ENCODE measurements around the gene TACR1.

TACR1 gene

DNA sequence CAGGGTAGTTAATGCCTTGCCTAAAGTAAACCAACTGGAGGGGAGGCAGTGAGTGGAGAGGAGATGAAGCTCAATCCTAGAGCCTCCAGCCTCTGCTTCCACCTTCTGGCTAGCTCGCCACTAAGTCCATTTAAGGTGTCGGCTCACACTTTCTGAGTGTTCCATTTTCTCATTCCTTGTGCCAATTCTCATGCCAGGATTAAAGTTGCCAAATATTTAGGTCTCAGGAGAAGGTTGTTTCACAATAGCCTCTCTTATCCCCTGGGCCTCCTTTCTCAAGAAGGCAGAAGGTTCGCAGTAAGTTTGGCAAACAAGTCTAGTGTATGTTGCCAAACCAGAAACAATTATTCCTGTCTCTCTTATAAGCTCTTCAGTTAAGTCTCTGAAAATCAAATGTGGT lies 57.2 kb downstream of the TACR1 start:
- DNase-seq, result no peak

DNA sequence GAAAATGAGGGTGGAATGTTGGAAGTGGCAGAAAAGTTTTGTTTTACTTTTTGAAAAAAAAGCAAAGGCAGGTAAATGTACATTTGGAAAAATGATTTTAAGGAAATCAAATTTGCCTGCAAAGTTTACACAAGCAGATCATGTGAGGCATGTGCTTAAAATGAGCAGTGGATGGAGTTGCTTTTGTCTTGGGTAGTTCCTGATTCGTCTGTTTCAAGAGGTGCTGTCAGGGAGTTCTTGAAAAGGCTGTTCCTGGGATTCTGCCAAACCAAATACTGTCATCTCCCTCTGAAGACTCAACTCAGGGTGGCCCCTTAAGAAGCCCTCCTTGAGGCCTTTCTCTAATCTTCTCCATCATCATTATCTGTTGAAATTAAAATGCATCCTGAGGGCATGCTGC lies 59.0 kb downstream of the TACR1 start:
- DNase-seq, result no peak

DNA sequence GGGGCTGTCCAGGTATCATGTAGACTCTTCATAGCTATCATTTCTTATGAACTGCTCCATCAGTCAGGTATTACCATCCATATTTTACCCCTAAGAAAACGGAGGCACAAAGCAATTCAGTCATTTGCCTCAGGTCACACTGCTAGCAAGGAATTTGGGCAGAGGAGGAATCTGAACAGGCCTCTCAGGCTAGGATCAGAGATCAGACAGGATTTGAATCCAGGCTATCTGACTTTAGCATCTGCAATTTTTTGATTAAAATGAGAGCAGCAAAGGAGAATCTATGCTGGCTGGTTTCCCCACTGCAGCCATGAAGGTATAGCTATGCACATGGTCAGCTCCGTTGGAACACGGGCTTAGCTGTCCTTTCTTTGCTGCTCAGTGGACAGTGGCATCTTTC lies 60.1 kb downstream of the TACR1 start:
- DNase-seq, result no peak

DNA sequence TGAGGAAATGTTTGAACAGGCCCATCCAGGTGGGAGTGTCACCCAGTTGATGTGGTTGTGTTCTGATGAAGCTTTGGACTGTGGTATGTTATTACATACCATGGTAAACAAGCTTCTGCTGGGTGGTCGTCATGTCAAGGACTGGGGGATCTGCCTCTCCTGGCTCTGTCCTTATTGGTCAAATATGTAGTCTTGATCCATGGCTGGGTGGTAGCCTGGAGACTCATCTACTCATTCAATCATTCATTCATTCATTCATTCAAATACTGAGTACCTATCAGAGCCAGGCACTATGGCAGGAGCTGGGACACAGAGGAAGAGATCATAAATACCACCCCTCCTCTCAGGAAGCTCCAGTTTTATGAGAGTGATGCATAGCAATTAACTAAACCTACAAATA lies 60.8 kb downstream of the TACR1 start:
- DNase-seq, result no peak

DNA sequence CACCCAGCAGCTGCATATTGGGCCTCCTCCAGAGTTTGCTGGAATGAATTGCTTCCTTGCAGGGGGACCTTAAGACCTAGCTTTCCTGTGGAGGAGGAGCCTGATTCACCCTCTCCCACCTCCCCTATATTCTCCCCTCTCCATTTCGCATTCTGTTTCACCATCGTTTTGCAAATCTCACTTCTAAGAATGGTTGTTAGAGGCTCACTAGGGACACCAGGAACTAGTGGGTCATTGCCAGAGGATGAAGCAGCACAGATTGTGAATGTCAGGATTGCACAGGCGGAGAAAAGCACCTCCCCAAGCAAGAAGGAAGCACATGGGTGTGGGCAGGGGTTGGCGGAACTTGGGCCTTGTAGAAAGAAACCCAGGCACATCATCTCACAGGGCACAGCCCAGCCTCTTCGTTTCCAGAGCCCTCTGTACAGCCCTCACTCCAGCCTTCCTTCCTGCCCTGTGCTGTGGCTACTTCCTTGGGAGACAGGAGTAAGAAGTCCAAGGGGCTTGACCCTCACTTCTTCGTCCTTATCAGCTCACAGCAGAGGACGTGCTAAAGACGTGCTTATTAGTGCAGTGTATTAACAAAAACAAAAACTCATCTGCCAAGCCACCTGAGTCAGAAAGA lies 63.4 kb downstream of the TACR1 start:
- no peak for DNase-seq

DNA sequence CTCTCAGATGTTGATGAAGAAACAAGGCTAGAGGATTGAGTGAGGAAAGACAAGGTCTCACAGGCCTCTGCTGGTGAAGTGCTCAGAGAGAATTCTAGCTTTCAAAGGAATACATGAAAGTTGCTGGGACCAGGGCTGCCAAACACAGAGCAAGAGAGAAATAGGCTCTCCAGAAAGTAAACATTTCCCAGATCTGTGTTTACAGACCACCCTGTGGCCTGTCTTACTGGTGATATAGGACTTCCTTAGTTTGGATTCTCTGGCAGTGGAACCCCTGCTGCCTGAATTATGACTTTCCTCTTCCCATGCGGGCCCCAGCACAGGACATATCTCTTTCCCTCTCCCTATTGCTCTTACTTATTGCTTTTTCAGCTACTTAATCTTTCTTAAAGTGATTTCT lies 64.5 kb downstream of the TACR1 start:
- DNase-seq, result no peak

DNA sequence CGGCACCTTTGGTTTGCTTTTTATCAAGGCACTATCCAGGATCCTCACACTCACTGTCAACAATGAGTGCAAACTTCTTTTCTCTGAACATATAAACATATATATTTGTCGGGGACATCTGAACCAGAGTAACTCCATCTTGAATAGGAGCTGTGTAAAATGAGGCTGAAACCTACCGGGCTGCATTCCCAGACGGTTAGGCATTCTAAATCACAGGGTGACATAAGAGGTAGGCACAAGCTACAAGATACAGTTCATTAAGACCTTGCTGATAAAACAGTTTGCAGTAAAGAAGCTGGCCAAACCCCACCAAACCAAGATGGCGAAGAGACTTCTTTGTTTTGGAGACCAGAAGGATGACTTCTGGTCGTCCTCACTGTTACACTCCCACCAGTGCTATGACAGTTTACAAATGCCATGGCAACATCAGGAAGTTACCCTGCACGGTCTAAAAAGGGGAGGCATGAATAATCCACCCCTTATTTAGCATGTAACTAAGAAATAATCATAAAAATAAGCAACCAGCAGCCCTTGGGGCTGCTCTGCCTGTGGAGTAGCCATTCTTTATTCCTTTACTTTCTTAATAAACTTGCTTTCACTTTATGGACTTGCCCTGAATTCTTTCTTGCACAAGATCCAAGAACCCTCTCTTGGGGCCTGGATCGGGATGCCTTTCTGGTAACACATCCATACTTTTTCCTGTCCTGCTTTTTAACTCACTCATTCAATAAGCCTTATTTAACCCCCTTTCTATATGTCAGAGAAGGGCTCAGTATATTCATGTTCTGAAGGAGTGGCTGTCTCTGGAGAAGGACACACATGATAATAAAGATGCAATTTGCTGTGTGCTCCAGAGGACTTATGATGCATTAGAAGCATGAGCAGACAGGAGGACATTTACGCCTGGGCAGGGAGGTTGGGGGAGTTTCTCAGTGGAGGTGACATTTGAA lies 65.4 kb downstream of the TACR1 start:
- no peak for DNase-seq

DNA sequence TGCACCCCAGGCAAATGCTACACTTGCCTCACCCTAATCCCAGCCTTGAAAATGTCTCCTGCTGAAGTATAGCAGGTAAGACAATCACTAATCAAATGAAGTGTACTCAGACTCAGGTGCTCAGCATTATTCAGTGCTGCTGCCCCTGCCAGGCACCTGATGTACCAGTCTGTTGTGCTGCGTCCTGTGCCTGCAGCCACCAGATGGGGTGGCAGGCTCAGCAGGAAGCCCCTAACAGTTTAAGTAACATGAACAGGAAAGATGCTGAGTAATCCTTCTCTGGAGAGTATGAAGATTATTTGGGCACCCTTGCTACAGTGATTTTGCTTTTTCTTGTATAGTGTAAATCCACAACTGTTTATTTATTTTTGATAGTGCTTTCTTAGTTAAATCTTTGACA lies 69.1 kb downstream of the TACR1 start:
- DNase-seq, result no peak

DNA sequence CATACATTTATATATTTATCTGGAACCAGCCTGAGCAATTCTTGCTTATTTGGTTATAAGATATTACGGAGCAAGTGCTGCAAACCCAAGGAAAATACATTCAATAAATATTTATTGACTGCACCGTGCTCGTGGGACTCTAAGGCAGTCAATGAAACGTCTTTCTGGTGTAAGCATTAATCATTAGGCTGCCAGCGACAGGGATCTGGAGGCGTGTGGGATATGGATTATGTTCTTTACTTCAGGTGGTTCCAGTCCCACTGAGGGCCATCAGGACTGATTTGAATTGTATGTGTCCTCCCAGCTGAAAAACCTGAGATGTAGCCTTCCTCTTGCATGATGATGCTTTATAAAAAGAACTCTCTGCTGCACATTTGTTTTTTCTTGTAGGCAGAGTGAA lies 75.4 kb downstream of the TACR1 start:
- DNase-seq, result no peak

DNA sequence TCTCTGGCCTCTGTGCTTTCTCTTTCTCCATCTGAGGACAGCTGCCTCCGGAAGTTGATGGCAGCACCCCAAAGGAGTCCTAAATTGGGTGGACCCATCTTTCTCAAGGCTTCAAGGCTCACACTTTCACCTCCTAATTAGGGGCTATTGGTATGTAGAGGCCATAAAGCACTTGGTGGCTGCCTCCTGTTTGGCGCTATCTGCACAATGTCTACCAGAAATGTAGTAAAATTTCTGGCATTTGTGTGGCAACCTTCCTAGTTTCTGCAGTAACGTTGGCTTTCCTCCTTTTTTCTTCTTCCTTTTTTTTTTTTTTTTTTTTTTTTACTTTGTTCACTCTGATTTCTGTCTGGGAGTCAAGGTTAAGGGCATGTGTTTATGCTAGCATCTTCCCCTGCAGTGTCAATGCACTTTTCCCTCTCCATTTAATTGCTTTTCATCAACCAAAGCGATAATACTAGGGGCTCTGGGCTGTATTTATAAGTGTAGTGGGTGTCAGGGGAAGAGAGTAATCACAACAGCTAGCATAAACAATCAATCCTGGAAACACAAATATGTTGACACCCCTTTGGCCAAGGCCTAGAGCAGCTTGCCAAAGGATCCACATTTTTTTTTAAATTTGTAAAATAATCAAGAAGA lies 86.0 kb downstream of the TACR1 start:
- no peak for DNase-seq

DNA sequence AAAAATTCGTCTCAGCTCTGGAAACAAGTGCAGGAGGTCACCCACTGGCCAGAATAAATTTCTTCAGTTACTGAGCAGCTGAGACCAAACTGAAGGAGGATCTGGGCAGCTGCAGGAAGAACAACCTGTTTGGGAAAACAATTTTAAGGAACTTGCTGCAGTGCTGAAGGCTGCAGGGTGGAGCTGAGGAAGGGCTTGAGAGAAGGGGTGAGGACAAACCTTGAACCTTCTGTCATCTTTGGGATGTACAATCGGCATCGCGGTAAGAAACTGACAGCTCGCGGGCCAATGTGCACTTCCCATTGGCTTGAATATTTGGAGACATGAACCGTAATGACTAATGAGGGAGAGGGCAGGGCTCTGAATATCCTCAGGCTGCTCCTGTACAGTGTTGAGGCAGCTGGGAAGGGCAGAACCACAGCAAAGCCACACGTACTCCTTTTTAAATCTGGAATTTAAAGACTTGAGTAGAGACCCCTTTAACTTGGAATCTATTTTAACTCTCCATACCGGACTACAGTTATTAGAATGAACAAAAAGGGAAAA lies 90.3 kb downstream of the TACR1 start:
- no peak for DNase-seq

DNA sequence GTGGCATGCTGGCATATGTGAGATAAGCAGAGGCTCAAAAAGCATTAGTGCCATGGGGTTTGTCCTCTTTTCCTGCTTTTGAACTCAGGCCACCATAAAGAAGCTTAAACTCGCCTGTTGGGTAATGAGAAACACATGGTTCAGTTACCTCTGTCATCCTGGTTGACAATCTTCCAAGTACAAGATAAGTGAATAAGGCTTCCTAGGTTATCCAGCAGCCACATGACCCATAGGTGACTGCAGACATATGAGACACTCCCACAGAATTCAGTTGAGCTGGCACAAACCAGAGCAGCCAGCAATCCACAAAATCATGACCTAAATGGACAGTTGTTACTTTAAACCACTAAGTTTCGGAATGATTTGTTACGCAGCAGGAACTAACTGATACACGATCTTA lies 97.3 kb downstream of the TACR1 start:
- DNase-seq, result no peak

DNA sequence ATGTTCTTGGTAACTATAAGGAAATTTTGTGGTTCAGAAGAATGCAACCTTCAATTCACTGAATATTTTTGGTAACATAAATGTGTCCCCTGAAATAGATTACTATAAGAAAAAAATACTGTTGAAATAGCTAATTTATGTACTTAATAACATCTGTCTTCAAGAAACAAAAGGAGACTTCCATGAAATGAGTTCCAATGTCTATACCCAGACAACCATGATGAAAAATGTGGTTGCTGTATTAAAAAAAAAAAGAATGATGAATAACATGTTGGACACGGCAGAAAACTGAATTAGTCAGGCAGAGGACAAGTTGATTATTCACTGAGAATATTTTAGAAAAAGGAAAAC lies 98.5 kb downstream of the TACR1 start:
- DNase-seq, result no peak

DNA sequence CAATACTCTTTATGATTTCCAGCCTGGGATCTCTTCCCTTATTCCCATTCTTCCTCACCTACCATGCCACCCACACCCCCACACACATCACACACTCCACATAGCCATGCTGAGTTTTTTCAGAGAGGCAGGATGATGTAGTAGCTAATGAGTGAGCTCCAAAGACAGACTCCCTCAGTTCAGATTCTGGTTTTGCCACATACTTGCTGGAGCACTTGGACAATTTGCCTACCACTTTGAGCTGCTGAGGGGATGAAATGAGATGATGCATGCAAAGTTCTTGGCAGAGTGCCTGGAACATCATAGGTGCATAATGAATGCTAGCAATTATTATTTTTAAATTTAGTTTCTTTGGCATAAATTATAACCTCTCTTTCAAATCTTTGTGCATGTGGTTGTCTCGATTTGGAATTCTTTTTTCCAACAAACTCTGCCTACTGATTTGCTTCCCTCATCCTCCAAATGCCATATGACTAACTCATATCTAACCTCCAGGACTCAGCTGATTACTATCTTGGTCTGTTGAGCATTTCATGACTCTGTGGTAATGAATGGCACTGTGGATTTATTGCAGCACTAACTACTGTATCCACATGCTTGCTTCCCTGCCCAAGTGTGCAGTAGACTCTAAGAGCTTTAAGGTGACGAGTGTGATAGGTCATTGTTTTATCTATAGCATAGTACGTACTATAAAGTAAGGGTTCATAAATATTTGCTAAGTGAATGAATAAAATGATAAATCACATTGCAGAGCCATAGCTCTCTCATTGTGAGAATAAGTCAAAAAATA lies 99.1 kb downstream of the TACR1 start:
- no peak for DNase-seq

DNA sequence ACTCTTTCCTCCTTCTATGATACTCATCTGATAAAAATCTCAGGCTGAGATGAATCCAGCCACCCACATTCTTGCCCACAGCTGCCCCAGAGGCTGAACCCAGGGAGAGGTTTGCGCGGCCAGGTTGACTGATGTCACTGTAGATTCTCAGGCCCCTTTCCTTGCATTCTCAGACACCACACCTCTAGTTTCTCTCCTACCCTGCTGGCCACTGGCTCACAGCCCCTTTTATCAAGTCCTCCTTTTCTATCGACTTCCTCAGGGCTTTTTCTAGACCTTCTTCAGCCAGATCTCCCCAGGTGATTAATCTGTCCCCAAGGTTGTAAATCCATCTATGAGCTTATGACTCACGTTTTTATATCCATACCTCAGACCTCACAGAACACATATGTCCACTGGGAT lies 99.8 kb downstream of the TACR1 start:
- no peak for DNase-seq

DNA sequence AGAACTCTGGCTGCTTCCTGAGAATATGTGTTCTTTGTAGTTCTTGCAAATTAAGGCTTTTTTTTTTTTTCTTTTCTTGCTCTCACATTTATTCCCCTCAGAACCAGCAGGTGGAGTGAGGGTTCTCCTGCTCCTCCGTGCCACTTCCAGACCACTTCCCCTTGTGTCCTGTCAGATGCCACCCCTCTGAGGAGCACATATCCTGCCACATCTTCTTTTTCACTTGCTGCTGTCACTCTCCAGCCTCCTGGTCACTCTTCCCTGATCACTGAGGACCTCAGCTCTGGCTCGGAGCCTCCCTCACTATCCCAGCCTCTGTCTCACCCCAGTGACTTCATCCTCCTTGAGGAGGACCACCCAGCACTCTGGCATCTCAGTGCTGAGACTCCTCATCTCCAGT lies 100.5 kb downstream of the TACR1 start:
- DNase-seq, result no peak

DNA sequence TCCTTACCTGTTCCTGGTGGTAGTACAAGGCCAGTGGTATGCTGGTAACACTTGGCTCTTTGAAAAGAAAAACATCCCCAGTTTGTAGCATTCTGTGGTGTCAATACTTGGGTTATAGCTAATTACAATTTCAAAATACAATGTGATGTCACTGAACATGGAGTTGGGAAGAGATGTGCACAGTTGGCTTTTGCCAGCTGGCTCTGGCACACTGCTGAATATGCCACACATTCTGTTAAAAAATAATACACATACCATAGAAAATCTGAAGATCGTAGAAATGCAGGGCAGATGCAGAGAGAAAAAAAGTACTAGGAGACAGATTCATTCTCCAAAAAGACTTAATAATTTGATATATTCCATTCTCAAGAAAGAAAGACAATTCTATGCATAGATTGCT lies 101.5 kb downstream of the TACR1 start:
- DNase-seq, result no peak

DNA sequence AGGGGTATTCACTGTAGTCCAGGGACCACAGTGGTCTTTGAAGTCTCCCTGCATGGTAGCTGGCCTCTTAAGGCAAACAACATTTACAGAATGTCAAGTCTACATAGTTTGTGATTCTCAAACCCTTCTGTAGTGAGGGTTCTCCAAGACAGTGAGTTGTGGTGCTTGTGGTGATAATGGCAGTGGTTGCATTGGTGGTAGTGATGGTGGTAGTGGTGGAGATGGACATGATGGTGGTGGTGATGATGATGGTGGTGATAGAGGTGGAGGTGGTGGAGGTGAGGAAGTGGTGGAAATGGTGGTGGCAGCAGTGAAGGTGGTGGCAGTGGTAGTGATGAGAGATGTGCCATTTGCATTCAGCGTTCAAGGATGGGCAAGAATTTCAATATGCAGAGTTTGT lies 104.9 kb downstream of the TACR1 start:
- no peak for DNase-seq

DNA sequence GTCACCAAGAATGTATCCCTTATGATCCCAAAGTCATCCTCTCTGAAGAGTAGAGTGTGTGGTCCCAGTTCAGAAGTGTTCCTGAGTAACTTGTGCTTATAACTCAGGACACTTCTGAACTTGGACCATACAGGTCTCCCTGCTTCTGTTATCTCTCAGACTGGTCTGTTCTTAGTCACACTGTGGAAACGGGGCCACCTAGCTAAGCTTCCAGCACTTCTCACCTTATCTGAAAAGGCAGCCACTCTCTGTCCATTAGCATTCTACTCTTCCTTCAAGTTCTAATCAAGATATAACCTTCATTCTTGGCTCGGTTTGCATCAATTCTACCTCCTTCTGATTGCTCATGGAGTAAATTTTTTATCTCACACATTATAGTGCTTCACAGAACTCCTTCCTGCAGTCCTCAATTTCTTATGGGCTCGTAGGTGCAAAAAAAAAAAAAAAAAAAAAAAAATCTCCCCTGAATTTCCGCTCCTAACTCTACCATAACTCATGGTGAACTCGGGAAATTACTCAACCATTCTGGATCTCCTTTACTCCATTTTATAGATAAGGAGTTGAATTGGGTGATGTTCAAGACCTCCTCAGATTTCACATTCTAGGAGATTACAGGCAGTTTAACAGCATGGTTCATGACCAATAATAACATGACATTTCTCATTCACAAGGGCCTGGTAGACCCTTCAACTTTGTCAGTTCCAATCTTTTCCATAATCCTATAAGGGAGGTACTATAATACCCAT lies 108.4 kb downstream of the TACR1 start:
- no peak for DNase-seq

DNA sequence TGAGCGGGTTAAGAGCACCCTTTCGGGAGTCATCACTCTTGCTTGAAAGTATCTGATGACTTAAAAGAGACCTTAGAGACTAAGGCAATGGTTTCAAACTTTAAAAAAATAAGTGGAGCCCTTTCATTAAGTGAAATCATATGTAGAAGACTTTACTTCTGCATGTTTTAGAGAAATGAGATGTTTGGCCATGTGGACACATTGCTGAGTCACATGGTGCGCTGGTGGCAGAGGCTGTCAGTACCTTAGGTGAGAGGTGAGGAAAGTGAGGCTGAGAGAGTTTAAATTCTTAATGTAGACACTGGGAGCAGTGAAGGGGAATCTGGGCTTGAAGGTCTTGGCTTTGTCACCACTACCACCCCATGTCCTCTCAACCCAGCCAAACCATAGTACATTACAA lies 109.8 kb downstream of the TACR1 start:
- no peak for DNase-seq

DNA sequence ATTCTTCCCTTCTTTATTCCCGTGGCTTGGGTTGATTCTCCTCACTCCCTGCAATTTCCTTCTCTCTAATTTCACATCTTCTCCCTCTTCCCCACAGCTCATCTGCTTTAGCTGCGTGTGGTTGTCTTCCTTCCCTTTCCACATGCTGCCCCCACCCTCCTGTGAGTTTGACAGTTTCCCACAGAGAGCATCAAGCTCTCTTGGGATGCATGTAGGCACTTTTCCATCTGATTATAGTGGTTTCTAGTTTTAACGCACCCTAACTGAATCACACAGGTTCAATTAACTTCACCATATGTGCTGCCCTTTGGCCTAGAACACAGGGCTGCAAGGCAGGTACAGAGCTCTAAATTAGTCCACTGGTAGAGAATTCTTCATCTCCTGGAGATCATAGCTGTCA lies 110.5 kb downstream of the TACR1 start:
- no peak for DNase-seq

DNA sequence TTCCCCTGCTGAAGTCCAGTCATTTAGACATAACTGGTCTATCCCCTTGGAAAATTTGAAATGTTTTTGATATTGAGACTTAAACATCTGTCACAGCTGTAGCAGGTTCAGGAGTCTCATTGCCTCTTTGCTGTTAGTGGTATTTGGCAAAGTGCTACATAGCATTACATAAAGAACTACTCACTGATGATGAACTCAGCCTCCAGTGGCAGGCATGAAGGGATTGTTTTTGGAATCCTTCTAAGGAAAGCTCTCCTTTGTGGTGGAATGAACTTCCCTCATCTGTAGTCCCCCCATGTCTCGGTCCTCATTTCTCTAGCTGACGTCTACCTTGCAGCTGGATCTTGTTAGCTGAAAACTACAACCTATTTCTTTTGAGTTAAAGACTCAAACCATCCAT lies 111.6 kb downstream of the TACR1 start:
- no peak for DNase-seq

Measured in CD4-positive, alpha-beta T cell treated with Interleukin-17A for 4 hours (primary cell).